LoVo (cell line): ENCODE data around the gene ANO4.

Experiments used
- DNase-seq: peaks from one replicate; pipeline ENCODE4 v3.0.0-alpha.2; 2016; ENCODE audit warnings: low spot score

ANO4 gene

DNA sequence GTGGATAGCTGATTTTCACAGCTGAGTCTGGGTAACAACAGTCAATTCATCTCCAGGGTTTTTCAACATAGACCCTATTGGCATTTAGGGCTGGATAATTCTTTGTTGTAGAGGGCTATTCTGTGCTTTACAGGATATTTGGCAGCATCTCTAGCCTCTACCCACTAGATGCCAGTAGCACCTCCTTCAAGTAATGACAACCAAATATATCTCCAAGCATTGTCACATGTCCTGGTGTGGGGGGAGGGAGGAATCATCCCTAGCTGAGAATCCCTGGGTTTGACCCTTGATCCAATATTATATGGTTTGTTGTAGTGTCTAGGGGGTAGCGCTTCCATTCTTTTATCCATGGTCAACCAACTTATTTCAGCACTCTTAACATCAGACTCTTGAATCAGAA is 157.2 kb downstream of the ANO4 start:
- DNase-seq = no peak

GRCh38 chr12:100953217-100953616 is 158.6 kb downstream of the ANO4 start:
- DNase-seq = no peak

GRCh38 chr12:100953677-100954076 is 159.1 kb downstream of the ANO4 start:
- no peak for DNase-seq

- DNase-seq = no peak
Observed at GRCh38 chr12:100954118-100954517, 159.5 kb downstream of the ANO4 start.

- no peak for DNase-seq
Observed at GRCh38 chr12:100955139-100955538, 160.6 kb downstream of the ANO4 start.

DNA sequence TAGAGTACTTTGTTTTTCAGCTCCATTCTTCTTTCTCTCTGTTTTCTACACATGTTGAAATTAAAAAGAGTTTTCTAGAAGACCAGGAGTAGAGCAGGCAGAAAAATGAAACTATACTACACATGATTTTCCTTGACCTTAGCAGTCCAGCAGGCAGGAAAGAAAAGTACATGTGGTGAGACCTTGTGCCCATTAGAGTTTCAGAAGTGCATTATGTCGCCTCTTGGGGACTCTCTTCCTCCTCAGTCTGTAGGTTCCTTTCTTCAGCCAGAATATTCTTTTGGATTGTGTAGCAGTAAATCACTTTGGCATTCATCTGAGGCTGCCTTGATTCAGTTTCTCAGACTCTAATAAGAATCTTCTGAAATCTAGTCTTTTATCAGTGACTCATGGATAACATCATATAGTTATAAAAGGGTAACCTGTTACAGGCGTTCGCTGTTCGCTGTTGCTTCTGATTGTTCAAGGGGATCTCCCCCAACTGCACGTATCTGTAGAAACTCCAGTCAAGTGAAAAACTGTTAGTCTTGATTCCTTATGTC is 161.8 kb downstream of the ANO4 start:
- no peak for DNase-seq

DNA sequence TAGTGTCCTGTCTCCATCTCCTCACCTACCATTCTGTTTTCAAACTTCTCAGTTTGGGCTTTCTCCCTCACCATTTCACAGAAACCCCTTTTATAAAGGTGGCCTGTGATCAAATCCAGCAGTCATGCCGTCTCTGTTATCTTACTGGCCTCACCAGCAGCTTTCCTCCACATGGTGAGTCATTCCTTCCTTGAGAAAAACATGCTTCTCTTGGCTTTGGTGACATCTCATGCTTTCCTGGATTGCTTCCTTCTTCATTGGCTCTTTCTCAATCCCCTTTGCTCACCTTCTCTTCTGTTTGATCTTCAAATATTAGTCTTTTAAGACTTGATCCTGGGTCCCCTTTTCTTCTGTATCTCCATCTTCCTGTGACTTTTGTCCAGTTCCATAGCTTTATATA is 164.9 kb downstream of the ANO4 start:
- peak; percentile 29 for DNase-seq

DNA sequence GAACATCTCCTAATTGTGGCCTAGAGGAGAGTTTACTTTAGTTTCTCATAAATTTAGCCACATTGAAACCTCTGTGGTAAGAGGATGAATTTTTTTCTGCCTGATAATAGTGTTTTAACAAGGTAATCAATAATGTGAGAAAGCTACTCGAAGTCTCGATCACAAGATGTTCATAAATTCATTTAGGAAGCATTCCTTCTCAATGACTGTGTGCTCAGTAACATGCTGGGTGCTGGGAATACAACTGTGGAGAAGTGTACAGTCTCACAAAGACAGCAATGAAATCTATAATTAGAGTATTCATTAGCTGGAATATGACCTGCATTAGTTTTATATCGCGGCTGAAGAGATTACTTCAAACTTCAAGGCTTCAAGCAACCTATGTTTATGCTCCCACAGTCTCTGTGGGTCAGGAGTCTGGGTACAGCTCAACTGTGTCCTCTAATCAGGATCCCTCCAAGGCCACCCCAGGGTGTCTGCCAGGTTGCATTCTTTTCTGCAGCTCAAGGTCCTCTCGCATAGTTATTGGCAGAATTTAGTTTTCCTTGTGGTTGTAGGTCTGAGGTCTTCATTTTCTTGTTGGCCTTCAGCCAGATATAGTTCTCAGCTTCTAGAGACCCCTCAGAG is 167.6 kb downstream of the ANO4 start:
- no peak for DNase-seq

DNA sequence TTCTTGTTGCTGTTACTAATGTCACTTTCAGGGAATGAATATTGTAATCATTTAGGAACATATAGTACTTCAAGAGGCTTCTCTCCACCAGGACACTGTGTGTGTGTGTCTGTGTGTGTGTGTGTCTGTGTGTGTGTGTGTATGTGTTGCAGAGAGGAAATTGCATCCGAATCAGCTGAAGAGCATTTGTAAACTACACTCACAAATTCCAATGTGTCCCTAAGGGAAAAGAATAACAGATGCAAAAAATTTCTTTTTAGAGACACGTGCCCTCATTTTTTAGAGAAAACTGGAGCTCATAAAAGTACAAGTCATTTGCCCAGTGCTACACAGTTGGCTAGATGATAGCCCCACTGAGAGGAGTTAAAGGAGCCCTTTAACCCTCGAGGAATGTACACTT is 168.8 kb downstream of the ANO4 start:
- no peak for DNase-seq

DNA sequence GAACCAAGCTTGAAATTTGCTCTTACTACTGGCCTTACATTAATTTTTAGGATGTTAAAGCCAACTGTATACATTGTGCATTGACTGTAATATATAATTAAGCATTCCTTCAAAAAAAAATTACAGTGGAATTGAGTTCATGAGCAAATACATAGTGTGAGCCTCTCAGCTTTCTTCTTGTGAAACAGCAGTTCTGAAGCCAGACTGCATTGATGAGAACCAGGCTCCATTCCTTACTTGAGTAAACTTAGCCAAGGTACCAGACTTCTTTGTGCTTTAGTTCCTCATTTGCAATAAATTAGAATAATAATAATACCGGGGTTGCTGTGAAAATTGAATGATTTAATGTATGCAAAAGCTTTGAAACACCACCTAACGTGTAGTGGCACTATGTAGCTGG is 169.5 kb downstream of the ANO4 start:
- DNase-seq = no peak

GRCh38 chr12:100967189-100967588 is 172.6 kb downstream of the ANO4 start:
- DNase-seq = no peak

DNA sequence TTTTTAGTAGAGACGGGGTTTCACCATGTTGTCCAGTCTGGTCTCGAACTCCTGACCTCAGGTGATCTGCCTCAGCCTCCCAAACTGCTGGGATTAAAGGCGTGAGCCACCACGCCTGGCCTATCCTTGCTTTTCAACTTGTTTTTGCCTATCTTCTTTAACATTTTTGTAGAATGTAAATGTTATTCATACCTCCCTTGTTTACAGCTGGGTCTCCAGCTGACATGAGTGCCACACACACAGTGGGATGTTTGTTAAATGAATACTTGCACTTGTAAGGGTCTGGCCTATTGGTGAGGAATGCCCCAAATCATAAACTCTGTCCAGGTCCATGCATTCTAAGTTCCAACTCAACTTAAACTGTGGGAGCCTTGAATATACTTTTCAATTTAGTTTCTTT is 176.3 kb downstream of the ANO4 start:
- DNase-seq = no peak

- no peak for DNase-seq
Observed at GRCh38 chr12:100972121-100972520, 177.5 kb downstream of the ANO4 start.

DNA sequence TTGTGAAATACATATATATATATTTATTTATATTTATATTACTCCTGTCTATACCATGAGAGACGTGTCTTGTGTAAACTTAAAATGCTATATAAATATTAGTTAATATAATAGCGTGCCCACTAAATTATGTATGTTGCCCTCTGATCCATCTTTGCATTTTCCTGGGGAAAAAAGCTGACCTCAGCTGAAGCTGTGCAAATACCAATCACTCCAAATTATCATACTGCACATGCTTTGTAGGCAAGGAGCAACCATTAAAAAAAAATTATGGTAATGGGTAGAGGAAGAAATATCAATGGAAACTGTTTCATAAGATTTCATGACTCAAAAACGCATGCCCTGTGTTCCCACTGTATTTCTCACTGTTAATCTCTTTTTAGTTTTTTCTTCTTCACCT is 179.8 kb downstream of the ANO4 start:
- DNase-seq = no peak

DNA sequence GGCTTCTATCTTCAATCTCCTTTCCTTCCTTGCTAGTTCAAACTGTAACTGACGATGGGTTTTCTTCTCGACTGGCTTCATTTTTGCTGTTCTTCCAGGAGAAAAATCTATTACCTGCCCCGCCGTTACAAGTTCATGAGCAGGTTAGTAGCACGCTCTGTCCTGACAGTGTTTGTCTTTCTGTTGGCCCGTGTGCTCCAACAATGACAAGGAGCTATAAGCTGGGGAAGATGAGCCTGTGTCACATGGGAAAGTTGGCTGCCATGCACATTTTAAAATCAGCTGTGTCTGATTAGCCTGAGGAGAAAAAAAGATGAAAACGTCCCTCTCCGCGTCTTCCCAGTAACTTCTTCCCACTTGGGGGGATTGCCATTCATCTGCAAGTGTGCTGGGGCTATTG is 180.2 kb downstream of the ANO4 start:
- DNase-seq = no peak

DNA sequence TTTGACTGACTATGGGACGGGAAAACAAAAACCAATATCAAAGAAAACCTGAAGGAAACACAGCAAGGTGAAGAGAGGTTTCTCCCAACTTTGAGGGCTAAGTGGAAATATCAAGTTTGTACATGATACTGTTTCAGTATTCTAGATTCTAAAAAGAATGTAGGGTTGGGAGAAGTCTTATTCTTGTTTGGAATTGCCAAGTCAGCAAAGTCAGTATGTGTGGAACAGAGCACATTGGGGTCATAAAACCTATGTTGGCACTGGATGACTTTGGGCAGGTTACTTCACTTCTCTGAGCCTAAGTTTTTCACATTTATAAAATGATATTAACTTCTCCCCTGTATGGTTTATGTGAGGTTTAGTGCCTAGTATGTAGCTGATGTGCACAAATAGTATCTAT is 182.2 kb downstream of the ANO4 start:
- DNase-seq = no peak

GRCh38 chr12:100980856-100981255 is 186.3 kb downstream of the ANO4 start:
- DNase-seq = no peak

GRCh38 chr12:100982511-100983183 is 188.1 kb downstream of the ANO4 start:
- DNase-seq = peak; percentile 62

DNA sequence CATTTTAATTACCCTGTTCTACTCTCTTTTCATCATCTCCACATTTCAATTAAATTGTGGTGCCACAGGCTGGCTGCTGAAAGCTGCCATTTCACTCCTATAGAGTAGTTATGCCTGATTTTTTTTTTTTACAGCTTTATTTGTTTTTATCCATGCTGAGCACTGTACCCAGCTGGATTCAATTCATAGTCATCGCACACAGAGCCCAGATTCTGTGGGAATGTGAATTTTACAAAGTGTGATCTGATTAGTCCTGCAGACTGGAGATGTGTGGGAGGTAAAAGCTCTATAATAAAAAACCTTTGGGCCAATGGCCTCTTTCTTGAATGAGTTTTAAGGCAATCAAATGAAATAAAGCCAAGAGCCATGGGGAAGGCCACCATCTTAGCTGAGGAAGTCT is 190.2 kb downstream of the ANO4 start:
- DNase-seq = no peak

- no peak for DNase-seq
Observed at GRCh38 chr12:100986595-100987547, 192.3 kb downstream of the ANO4 start.

- DNase-seq = no peak
Observed at GRCh38 chr12:100987552-100988521, 193.3 kb downstream of the ANO4 start.
